ENCODE results near the gene RHOG.

- TF ChIP-seq CTCF (IDR thresholded peaks at IDR 0.05) = no peak
- TF ChIP-seq POLR2A (IDR thresholded peaks at IDR 0.05) = no peak
Observed at GRCh38 chr11:3837793-3838192, 3.0 kb downstream of the RHOG start.
